ENCODE results near the gene TBC1D23.
"Not testable (repeated sequence)": the region's sequence is repeated elsewhere in the genome, so short reads cannot be mapped to it uniquely, and the experiment has no call there.

The TBC1D23 gene

GRCh38 chr3:100310355-100310965 is 49.7 kb downstream of the TBC1D23 start:
- no peak for TF ChIP-seq CTCF (conservative IDR thresholded peaks at IDR 0.05; ENCODE audit: control insufficient read depth, insufficient read depth, low read depth, low read length)
- no peak overlapping the region for H3K4me3 ChIP-seq (ENCODE audit: control insufficient read depth, low read depth, low read length)
- no peak for DNase-seq (ENCODE audit: low read depth)

DNA sequence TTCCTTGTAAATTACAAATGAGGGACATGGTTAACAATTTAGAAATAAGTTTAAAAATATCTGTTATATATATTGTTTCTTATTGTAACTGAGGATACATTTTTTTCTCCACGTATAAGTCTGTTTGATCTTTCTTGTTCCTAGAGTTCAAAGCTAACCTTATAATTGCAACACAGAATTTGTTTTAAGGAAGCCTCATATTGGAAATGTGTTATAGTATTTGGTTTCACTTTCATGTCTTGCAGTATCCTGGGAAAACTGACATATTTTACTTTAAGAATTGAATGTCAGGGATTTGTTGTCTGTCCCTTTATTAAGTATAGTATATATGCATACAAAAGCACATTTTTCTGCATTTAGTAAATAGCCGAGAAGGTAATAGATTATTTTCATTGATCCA is 50.2 kb downstream of the TBC1D23 start:
- TF ChIP-seq CTCF (conservative IDR thresholded peaks at IDR 0.05; ENCODE audit: control insufficient read depth, insufficient read depth, low read depth, low read length) = no peak
- DNase-seq (ENCODE audit: low read depth) = no peak
- H3K4me3 ChIP-seq (ENCODE audit: control insufficient read depth, low read depth, low read length) = no peak overlapping the region

DNA sequence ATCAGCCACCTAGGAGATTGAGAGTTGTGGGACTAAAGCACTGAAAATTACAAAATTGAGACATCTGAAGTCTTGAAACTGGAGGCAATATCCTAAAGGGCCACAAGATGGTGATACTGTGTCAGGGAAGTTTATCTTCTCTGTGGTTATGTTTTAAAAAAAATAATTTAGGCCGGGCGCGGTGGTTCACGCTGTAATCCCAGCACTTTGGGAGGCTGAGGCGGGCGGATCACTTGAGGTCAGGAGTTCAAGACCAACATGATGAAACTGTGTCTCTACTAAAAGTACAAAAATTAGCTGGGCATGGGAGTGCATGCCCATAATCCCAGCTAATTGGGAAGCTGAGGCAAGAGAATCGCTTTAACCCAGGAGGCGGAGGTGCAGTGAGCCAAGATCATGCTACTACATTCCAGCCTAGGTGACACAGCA is 55.9 kb downstream of the TBC1D23 start:
- peak; percentile 69 for TF ChIP-seq CTCF (conservative IDR thresholded peaks at IDR 0.05; ENCODE audit: control insufficient read depth, insufficient read depth, low read depth, low read length)
- H3K4me3 ChIP-seq (ENCODE audit: control insufficient read depth, low read depth, low read length) = no peak overlapping the region
- DNase-seq (ENCODE audit: low read depth) = peak; percentile 77

GRCh38 chr3:100317912-100318311 is 57.1 kb downstream of the TBC1D23 start:
- no peak for TF ChIP-seq CTCF (conservative IDR thresholded peaks at IDR 0.05; ENCODE audit: control insufficient read depth, insufficient read depth, low read depth, low read length)
- no peak overlapping the region for H3K4me3 ChIP-seq (ENCODE audit: control insufficient read depth, low read depth, low read length)
- DNase-seq (ENCODE audit: low read depth) = no peak

GRCh38 chr3:100319951-100320350 is 59.2 kb downstream of the TBC1D23 start:
- no peak for DNase-seq (ENCODE audit: low read depth)
- H3K4me3 ChIP-seq (ENCODE audit: control insufficient read depth, low read depth, low read length) = no peak overlapping the region
- no peak for TF ChIP-seq CTCF (conservative IDR thresholded peaks at IDR 0.05; ENCODE audit: control insufficient read depth, insufficient read depth, low read depth, low read length)

DNA sequence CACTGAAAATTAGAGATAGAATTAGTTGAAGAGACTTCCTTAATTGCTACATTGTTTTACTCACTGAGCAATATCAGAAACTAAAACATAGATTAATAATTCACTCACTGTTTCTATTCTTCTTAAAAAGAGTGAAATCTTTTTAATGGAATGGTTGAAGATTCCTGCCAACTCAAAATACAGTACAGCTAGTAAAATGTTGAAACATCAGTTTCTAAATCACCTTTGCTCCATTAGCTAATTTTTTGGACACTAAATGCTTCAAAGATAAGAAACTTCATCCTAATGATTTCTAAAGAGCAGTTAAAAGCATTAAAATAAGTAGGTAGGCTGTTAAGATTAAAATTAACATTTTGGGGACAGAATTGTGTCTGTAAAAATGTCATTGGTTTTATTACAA is 63.3 kb downstream of the TBC1D23 start:
- no peak for DNase-seq (ENCODE audit: low read depth)
- TF ChIP-seq CTCF (conservative IDR thresholded peaks at IDR 0.05; ENCODE audit: control insufficient read depth, insufficient read depth, low read depth, low read length) = no peak
- no peak overlapping the region for H3K4me3 ChIP-seq (ENCODE audit: control insufficient read depth, low read depth, low read length)

DNA sequence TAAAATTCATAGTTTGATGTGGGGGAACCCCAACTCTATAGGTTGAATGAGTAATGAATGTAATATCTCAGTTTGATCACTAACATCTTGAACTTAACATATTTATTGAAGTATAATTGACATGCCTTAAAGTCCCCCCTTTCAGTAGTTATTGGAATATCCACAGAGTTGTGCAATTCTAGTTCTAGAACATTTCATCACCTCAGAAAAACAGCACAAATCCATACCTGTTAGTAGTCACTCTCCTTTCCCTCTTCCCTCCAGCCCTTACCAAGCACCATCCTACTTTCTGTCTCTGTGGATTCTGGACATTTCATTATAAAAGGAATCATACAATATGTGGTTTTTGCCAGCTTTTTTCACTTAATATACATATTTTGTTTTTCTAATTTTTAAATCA is 65.0 kb downstream of the TBC1D23 start:
- DNase-seq (ENCODE audit: low read depth) = no peak
- no peak overlapping the region for H3K4me3 ChIP-seq (ENCODE audit: control insufficient read depth, low read depth, low read length)
- TF ChIP-seq CTCF (conservative IDR thresholded peaks at IDR 0.05; ENCODE audit: control insufficient read depth, insufficient read depth, low read depth, low read length) = no peak

DNA sequence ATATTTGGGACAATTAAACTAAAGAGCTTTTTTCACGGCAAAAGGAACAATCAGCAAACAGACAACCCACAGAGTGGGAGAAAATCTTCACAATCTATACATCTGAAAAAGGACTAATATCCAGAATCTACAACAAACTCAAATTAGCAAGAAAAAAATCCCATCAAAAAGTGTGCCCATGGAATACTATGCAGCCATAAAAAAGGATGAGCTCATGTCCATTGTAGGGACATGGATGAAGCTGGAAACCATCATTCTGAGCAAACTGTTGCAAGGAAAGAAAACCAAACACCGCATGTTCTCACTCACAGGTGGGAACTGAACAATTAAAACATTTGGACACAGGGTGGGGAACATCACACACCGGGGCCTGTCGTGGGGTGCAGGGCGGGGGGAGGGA is 66.6 kb downstream of the TBC1D23 start:
- H3K4me3 ChIP-seq (ENCODE audit: control insufficient read depth, low read depth, low read length); DNase-seq (ENCODE audit: low read depth): not testable (repeated sequence)

All from fibroblast of mammary gland (primary cell).